BLaER1 treated with 17β-estradiol and CSF1 and Interleukin-3, amounts not matched to agents 10 nM and 100 nM (cell line): ENCODE data around the gene TNFSF8.

Source experiments
- H3K27ac ChIP-seq, 11 experiments: shearing (Covaris generic); formaldehyde crosslinking; 2 replicates each; pipeline ENCODE4 v1.8.1; 2022
- H3K27me3 ChIP-seq, 11 experiments: shearing (Covaris generic); formaldehyde crosslinking; 2 replicates each; pipeline ENCODE4 v1.8.1; 2022
- H3K36me3 ChIP-seq, 11 experiments: shearing (Covaris generic); formaldehyde crosslinking; 2 replicates each; pipeline ENCODE4 v1.8.1; 2022
- H3K4me1 ChIP-seq, 10 experiments: shearing (Covaris generic); formaldehyde crosslinking; 2 replicates each; pipeline ENCODE4 v1.8.1; 2022
- H3K4me2 ChIP-seq, 11 experiments: shearing (Covaris generic); formaldehyde crosslinking; 2 replicates each; pipeline ENCODE4 v1.8.1; 2022
- H3K4me3 ChIP-seq, 10 experiments: shearing (Covaris generic); formaldehyde crosslinking; 2 replicates each; pipeline ENCODE4 v1.8.1; 2022
- H3K9ac ChIP-seq, 11 experiments: shearing (Covaris generic); formaldehyde crosslinking; 2 replicates each; pipeline ENCODE4 v1.8.1; 2022
- H3K9me3 ChIP-seq, 11 experiments: shearing (Covaris generic); formaldehyde crosslinking; replicated peaks in 1 of 11; 2 replicates each; pipeline ENCODE4 v1.8.1; 2022
- H4K20me1 ChIP-seq, 11 experiments: shearing (Covaris generic); formaldehyde crosslinking; 2 replicates each; pipeline ENCODE4 v1.8.1; 2022
- Cebpa-rat ChIP-seq, 11 experiments: shearing (Covaris generic); IDR thresholded peaks; 2 replicates each; pipeline ENCODE4 v1.8.1; 2022

The TNFSF8 gene

DNA sequence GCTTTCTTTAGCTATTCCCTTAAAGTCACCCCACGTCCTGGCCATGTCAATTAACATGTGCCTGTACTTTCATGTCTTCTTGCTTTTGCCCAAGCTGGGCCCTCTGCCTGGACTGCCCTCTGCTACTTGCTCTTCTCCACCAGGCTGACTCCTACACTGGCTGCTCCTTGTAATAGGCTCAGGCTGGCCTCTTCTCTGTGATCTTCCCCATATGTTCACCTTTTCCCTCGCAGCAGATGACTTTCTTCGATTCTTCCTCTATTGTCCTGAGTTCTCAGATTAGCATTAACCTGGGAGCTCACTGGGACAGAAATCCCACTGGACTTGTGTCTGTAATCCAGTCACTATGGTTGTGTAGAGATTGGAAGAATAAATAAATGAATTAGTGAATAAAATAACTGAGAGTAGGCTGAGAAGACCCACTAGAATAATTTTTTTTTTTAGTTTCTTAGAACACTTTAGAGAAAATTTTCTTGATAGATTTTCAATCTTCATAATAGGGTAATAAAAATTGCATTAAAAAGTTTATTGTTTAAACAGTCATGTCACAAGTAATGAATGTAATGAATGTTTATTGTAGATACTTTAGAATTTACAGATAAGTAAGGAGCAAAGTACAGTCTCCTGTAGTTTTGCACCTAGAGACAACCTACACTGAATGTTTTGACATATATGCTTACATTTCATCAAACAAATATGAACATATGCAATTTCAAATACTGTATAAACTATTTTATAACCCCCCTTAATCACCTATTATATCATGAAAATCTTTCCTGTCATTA is 77.1 kb downstream of the TNFSF8 start:
- Histone ChIP-seq H3K36me3 (0 out of 22 replicates have a peak, but pooled peaks cover 0 to 5% (median 0%) of the 10 kb centered on the region in 11 experiments), H3K27me3 (no peaks in the 10 kb centered on the region), H3K4me3 (no peak overlapping the region; a peak in 1 of 20 replicates), H3K9me3 (peaks cover 0 to 78% (median 0%) of the 10 kb centered on the region in 11 experiments; a peak in 10 of 22 replicates), H3K9ac (peak overlapping the region in 4 of 11 experiments; percentile 56 to 66 (median 64); a peak in 5 of 22 replicates), H3K4me2 (peak overlapping the region in 7 of 11 experiments; percentile 43 to 75 (median 66); a peak in 13 of 22 replicates), H4K20me1 (no peaks in the 10 kb centered on the region), H3K27ac (peak overlapping the region in 10 of 11 experiments; percentile 5 to 84 (median 73); a peak in 17 of 22 replicates), H3K4me1 (peaks cover 0 to 71% (median 40%) of the 10 kb centered on the region in 10 experiments; a peak in 14 of 20 replicates)
- TF ChIP-seq Cebpa-rat (IDR thresholded peaks at IDR 0.05) = no peak

- Histone ChIP-seq H4K20me1 (no peaks in the 10 kb centered on the region), H3K27ac (peak overlapping the region in 9 of 11 experiments; percentile 59 to 84 (median 76); a peak in 18 of 22 replicates), H3K27me3 (no peaks in the 10 kb centered on the region), H3K4me3 (no peak overlapping the region), H3K9ac (peak overlapping the region in 6 of 11 experiments; percentile 27 to 66 (median 60); a peak in 9 of 22 replicates), H3K9me3 (peaks cover 0 to 67% (median 0%) of the 10 kb centered on the region in 11 experiments; a peak in 10 of 22 replicates), H3K4me2 (peak overlapping the region in 9 of 11 experiments; percentile 10 to 75 (median 56); a peak in 18 of 22 replicates), H3K4me1 (peaks cover 0 to 66% (median 37%) of the 10 kb centered on the region in 10 experiments; a peak in 14 of 20 replicates), H3K36me3 (0 out of 22 replicates have a peak, but pooled peaks cover 0 to 5% (median 0%) of the 10 kb centered on the region in 11 experiments)
- peak; percentile 45 to 95 (median 80); a peak in 19 of 22 replicates for TF ChIP-seq Cebpa-rat (IDR thresholded peaks at IDR 0.05)
Observed at GRCh38 chr9:114852050-114852594, 78.3 kb downstream of the TNFSF8 start.

- H3K4me3 ChIP-seq = peak overlapping the region in 1 of 10 experiments; percentile 18; a peak in 1 of 20 replicates
- peak overlapping the region in 10 of 11 experiments; percentile 8 to 84 (median 66); a peak in 18 of 22 replicates for H3K27ac ChIP-seq
- peaks cover 0 to 58% (median 29%) of the 10 kb centered on the region in 10 experiments; a peak in 14 of 20 replicates for H3K4me1 ChIP-seq
- H3K9ac ChIP-seq = peak overlapping the region in 4 of 11 experiments; percentile 41 to 66 (median 49); a peak in 5 of 22 replicates
- TF ChIP-seq Cebpa-rat (IDR thresholded peaks at IDR 0.05) = no peak
- no peaks in the 10 kb centered on the region for H4K20me1 ChIP-seq
- H3K4me2 ChIP-seq = peak overlapping the region in 9 of 11 experiments; percentile 10 to 75 (median 56); a peak in 17 of 22 replicates
- 0 out of 22 replicates have a peak, but pooled peaks cover 0 to 3% (median 0%) of the 10 kb centered on the region in 11 experiments for H3K36me3 ChIP-seq
- no peaks in the 10 kb centered on the region for H3K27me3 ChIP-seq
- peaks cover 0 to 58% (median 0%) of the 10 kb centered on the region in 11 experiments; a peak in 10 of 22 replicates for H3K9me3 ChIP-seq
Observed at GRCh38 chr9:114851306-114851705, 79.1 kb downstream of the TNFSF8 start.
